ENCODE results near the gene RPS3. TPM values are rescaled to one million over a fixed set of nuclear protein-coding genes. Genes with fewer than 3 reads are reported as not detected.
A peak's percentile ranks its signal among the peaks of the same experiment; 100 is the strongest.

Gene RPS3
- total RNA-seq, 3 donors from 2014 or later = 1,703 to 2,122 (median 2,056) TPM

GRCh38 chr11:75386942-75387630, 12.2 kb upstream of the RPS3 start:
- peak in 1 of 3 donors; percentile 50 for DNase-seq
- Histone ChIP-seq H3K9me3 (no peaks in the 10 kb centered on the region), H3K4me3 (no peak overlapping the region), H3K4me1 (ENCODE audit: low read depth) (peaks cover 30% of the 10 kb centered on the region), H3K36me3 (ENCODE audit: low read depth) (no peaks in the 10 kb centered on the region)
- intact Hi-C loops (cut with DNase I, micrococcal nuclease) = loop anchor here (5.0 to 10.0 kb wide), 2 partner anchors 62 to 105 kb away; no protein-coding TSS in a partner anchor
- TF ChIP-seq CTCF (IDR thresholded peaks at IDR 0.05) = no peak
- ATAC-seq = peak; percentile 64

GRCh38 chr11:75387736-75388294, 11.5 kb upstream of the RPS3 start:
- no peak for DNase-seq
- no peaks in the 10 kb centered on the region for H3K36me3 ChIP-seq (ENCODE audit: low read depth)
- no peak for TF ChIP-seq CTCF (IDR thresholded peaks at IDR 0.05)

GRCh38 chr11:75388386-75389275, 10.7 kb upstream of the RPS3 start:
- Histone ChIP-seq H3K9me3 (no peaks in the 10 kb centered on the region), H3K4me1 (ENCODE audit: low read depth) (peaks cover 30% of the 10 kb centered on the region), H3K4me3 (no peak overlapping the region), H3K36me3 (ENCODE audit: low read depth) (no peaks in the 10 kb centered on the region)
- ATAC-seq (peak; percentile 62), DNase-seq (peak; percentile 76 to 84 (median 83))
- peak; percentile 73 for TF ChIP-seq CTCF (IDR thresholded peaks at IDR 0.05)
- intact Hi-C loops (cut with DNase I, micrococcal nuclease) = loop anchor here (5.0 to 10.0 kb wide), 2 partner anchors 64 to 106 kb away; no protein-coding TSS in a partner anchor

More at GRCh38 chr11:75387736-75388294, 11.5 kb upstream of the RPS3 start:
- intact Hi-C loops (cut with DNase I, micrococcal nuclease) = loop anchor here (5.0 to 10.0 kb wide), 2 partner anchors 63 to 106 kb away; no protein-coding TSS in a partner anchor
- Histone ChIP-seq H3K4me1 (ENCODE audit: low read depth) (peaks cover 30% of the 10 kb centered on the region), H3K9me3 (no peaks in the 10 kb centered on the region), H3K4me3 (no peak overlapping the region)
- no peak for ATAC-seq

GRCh38 chr11:75389276-75389605, 10.1 kb upstream of the RPS3 start:
- Histone ChIP-seq H3K9me3 (no peaks in the 10 kb centered on the region), H3K36me3 (ENCODE audit: low read depth) (no peaks in the 10 kb centered on the region), H3K4me1 (ENCODE audit: low read depth) (peaks cover 28% of the 10 kb centered on the region), H3K4me3 (no peak overlapping the region)
- TF ChIP-seq CTCF (IDR thresholded peaks at IDR 0.05) = no peak
- DNase-seq = no peak
- ATAC-seq = no peak
- intact Hi-C loops (cut with DNase I, micrococcal nuclease) = loop anchor here (5.0 to 10.0 kb wide), 2 partner anchors 64 to 107 kb away; no protein-coding TSS in a partner anchor

GRCh38 chr11:75389925-75390324, 9.4 kb upstream of the RPS3 start:
- no peak overlapping the region for H3K4me3 ChIP-seq
- ATAC-seq = no peak
- no peaks in the 10 kb centered on the region for H3K9me3 ChIP-seq
- no peak for TF ChIP-seq CTCF (IDR thresholded peaks at IDR 0.05)
- no peaks in the 10 kb centered on the region for H3K36me3 ChIP-seq (ENCODE audit: low read depth)
- peaks cover 22% of the 10 kb centered on the region for H3K4me1 ChIP-seq (ENCODE audit: low read depth)
- DNase-seq = no peak
- intact Hi-C loops (cut with DNase I, micrococcal nuclease) = loop anchor here (5.0 to 10.0 kb wide), 2 partner anchors 65 to 108 kb away; no protein-coding TSS in a partner anchor
